Right lobe of liver (tissue), 4 donors: ENCODE results near the gene PTPN4.

Experiments used
- POLR2A ChIP-seq: fragments of 450-650 bp; IDR thresholded peaks from one replicate; pipeline ENCODE4 v1.6.1; 2017; ENCODE audit warnings: antibody characterized with exemption, mild to moderate bottlenecking
- TF ChIP-seq, protein P1 (sequence below), 4 donors: fragments of 200-600 bp in 3 of 4; fragments of 450-650 bp in 1 of 4; IDR thresholded peaks; one replicate each; pipeline versions ENCODE4 v1.5.1 to v1.8.0; 2016 to 2022; ENCODE audit warnings: antibody characterized with exemption in 4 of 4, mild to moderate bottlenecking in 2 of 4
- donor health status: DM: no; HTN: no; CAD: no.
- donor health status: DM: no; HTN: no; CAD: no.
- donor health status: DM: no; HTN: yes; CAD: no.

DNA sequence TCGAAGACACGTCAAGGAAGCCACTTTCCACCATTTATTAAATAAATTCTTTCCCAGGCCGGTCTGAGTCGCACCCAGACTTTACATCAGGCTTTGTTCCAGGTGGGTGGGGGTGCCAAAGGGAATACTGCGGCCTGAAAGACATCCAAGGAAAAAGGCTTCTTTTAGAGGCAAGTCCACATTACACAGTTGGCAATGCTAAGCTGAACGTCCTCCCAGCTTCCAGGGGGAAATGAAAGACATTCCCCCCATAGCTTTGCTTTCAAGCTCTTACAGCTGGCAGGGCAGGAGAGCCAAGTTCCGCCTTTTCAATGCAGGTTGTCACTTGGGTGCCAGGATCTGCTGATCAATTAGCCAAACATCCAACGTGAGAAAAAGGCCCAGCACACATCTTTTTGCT lies 36.5 kb upstream of the PTPN4 start:
- TF ChIP-seq, protein P1, sequence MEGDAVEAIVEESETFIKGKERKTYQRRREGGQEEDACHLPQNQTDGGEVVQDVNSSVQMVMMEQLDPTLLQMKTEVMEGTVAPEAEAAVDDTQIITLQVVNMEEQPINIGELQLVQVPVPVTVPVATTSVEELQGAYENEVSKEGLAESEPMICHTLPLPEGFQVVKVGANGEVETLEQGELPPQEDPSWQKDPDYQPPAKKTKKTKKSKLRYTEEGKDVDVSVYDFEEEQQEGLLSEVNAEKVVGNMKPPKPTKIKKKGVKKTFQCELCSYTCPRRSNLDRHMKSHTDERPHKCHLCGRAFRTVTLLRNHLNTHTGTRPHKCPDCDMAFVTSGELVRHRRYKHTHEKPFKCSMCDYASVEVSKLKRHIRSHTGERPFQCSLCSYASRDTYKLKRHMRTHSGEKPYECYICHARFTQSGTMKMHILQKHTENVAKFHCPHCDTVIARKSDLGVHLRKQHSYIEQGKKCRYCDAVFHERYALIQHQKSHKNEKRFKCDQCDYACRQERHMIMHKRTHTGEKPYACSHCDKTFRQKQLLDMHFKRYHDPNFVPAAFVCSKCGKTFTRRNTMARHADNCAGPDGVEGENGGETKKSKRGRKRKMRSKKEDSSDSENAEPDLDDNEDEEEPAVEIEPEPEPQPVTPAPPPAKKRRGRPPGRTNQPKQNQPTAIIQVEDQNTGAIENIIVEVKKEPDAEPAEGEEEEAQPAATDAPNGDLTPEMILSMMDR (IDR thresholded peaks at IDR 0.05), result no peak
- no peak for TF ChIP-seq POLR2A
